Esophagus muscularis mucosa (tissue), 4 donors: Measurements from ENCODE around the gene GMPR2. TPM values are rescaled to one million over a fixed set of nuclear protein-coding genes. Genes with fewer than 3 reads are reported as not detected.

Experiments
- DNase-seq: peaks from one replicate; pipeline ENCODE4 v3.0.0-alpha.2; 2017; ENCODE audit errors: extremely low spot score
- H3K27ac ChIP-seq, 4 donors: fragments of 200-600 bp; sonication (generic); replicated peaks in 1 of 4; 1 replicate in 3 of 4; 2 replicates in 1 of 4; pipeline ENCODE4 v1.5.1; 2016 to 2019; ENCODE audit warnings: mild to moderate bottlenecking in 1 of 4
- H3K27me3 ChIP-seq, 4 donors: fragments of 200-600 bp; sonication (generic); one replicate each; pipeline versions ENCODE4 v1.5.1 to v1.6.0; 2016 to 2019
- H3K36me3 ChIP-seq, 4 donors: fragments of 200-600 bp; sonication (generic); one replicate each; pipeline ENCODE4 v1.5.1; 2016 to 2019
- H3K4me1 ChIP-seq, 4 donors: fragments of 200-600 bp; sonication (generic); one replicate each; pipeline ENCODE4 v1.5.1; 2016 to 2019
- H3K4me3 ChIP-seq, 4 donors: fragments of 200-600 bp; sonication (generic); 1 replicate in 2 of 4; 2 replicates in 2 of 4; pipeline ENCODE4 v1.5.1; 2016 to 2019; ENCODE audit warnings: mild to moderate bottlenecking in 4 of 4, moderate library complexity in 1 of 4
- H3K9me3 ChIP-seq, 4 donors: fragments of 200-600 bp; sonication (generic); 1 replicate in 3 of 4; 2 replicates in 1 of 4; pipeline ENCODE4 v1.5.1; 2016 to 2019
- EP300 ChIP-seq: sonication (generic); formaldehyde crosslinking; IDR thresholded peaks from one replicate; pipeline ENCODE4 v1.6.1; 2017; ENCODE audit warnings: antibody characterized with exemption
- POLR2A ChIP-seq: fragments of 450-650 bp; IDR thresholded peaks from one replicate; pipeline ENCODE4 v1.6.1; 2017; ENCODE audit warnings: antibody characterized with exemption, moderate library complexity, mild to moderate bottlenecking, low read depth
- POLR2AphosphoS5 ChIP-seq, 2 donors: sonication (generic); formaldehyde crosslinking; IDR thresholded peaks; one replicate each; pipeline ENCODE4 v1.6.1; 2017; ENCODE audit warnings: antibody characterized with exemption in 2 of 2
- WGBS: methylation state at CpG from one replicate; pipeline ENCODE4 v1.1.5; 2018; 5-methylcytosine and 5-hydroxymethylcytosine counted together
- intact Hi-C: fragments of 100-400 bp; cut with DNase I; formaldehyde crosslinking; loops from one replicate; pipeline ENCODE4 v1.15.1; 2023
- total RNA-seq, 4 donors: library from RNA; depleted of rRNA; stranded (reverse); fragments of >200 nt; gene quantifications; one replicate each; pipeline versions ENCODE4 v1.1.0 to v1.2.1, GENCODE V29; 2016
- TF ChIP-seq, protein P1 (sequence below), 3 experiments: fragments of 200-600 bp in 2 of 3; fragments of 450-650 bp in 1 of 3; sonication (generic) in 2 of 3; IDR thresholded peaks; one replicate each; pipeline ENCODE4 v1.5.1; 2017 to 2019; ENCODE audit warnings: antibody characterized with exemption in 3 of 3, mild to moderate bottlenecking in 2 of 3, moderate library complexity in 1 of 3

Gene GMPR2
- total RNA-seq, 4 donors from 2014 or later: 43.1 to 53.4 (median 50.5) TPM

DNA sequence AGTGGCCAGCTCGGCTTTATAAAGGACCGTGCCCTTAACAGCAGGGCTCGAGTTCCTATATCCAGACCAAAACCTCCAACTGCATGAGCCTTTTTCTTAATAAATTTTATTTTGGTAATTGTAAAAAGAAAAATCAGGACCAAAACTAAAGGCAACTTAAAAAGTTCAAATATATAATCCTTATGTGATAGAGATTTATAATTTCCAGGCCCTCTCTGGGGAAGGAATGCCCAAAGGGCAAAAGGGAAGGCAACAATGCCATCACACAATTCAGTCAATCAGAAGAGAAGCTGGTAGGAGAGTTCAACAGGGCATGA, 43.7 kb upstream of the GMPR2 start:
- H3K4me1 ChIP-seq: peaks cover 18 to 47% (median 35%) of the 10 kb centered on the region in 4 donors
- WGBS: 8% methylated on average over 3 of the region's 3 CpGs
- intact Hi-C loops: no loop called here
- H3K27ac ChIP-seq: peak overlapping the region; percentile 35 to 89 (median 58)
- no peaks in the 10 kb centered on the region for H3K27me3 ChIP-seq
- peaks cover 45 to 70% (median 62%) of the 10 kb centered on the region in 4 donors for H3K36me3 ChIP-seq
- DNase-seq: no peak
- TF ChIP-seq POLR2AphosphoS5 (IDR thresholded peaks at IDR 0.05) (no peak), POLR2A (no peak), EP300 (no peak)
- TF ChIP-seq, protein P1, sequence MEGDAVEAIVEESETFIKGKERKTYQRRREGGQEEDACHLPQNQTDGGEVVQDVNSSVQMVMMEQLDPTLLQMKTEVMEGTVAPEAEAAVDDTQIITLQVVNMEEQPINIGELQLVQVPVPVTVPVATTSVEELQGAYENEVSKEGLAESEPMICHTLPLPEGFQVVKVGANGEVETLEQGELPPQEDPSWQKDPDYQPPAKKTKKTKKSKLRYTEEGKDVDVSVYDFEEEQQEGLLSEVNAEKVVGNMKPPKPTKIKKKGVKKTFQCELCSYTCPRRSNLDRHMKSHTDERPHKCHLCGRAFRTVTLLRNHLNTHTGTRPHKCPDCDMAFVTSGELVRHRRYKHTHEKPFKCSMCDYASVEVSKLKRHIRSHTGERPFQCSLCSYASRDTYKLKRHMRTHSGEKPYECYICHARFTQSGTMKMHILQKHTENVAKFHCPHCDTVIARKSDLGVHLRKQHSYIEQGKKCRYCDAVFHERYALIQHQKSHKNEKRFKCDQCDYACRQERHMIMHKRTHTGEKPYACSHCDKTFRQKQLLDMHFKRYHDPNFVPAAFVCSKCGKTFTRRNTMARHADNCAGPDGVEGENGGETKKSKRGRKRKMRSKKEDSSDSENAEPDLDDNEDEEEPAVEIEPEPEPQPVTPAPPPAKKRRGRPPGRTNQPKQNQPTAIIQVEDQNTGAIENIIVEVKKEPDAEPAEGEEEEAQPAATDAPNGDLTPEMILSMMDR (IDR thresholded peaks at IDR 0.05): no peak
- peak overlapping the region; percentile 66 to 84 (median 70) for H3K4me3 ChIP-seq
- no peaks in the 10 kb centered on the region for H3K9me3 ChIP-seq

DNA sequence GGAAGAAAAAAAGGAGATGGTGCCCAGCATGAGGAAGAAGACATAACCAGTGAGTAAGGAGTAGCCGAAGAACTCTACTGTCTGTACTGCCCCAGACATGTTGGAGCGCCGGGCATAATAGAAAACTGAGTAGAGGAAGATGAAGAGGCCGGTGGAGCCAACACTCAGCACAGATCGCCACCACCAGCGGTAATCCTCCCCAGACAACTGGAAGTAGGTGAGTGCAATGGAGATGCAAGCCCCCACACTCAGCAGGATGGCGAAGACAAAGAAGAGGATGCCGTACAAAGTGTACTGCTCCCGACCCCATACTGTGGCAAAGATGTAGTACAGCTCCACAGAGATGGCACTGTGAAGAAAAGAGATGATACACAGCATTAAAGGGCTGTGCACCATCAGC, 43.3 kb upstream of the GMPR2 start:
- WGBS: 92% methylated on average over 9 of the region's 9 CpGs
- peaks cover 40 to 65% (median 58%) of the 10 kb centered on the region in 4 donors for H3K36me3 ChIP-seq
- H3K9me3 ChIP-seq: no peaks in the 10 kb centered on the region
- intact Hi-C loops: no loop called here
- TF ChIP-seq POLR2A (no peak), POLR2AphosphoS5 (IDR thresholded peaks at IDR 0.05) (no peak), EP300 (no peak)
- TF ChIP-seq, protein P1 (IDR thresholded peaks at IDR 0.05): no peak
- peak overlapping the region in 3 of 4 donors; percentile 35 to 89 (median 70) for H3K27ac ChIP-seq
- H3K4me1 ChIP-seq: peaks cover 22 to 51% (median 40%) of the 10 kb centered on the region in 4 donors
- no peak for DNase-seq
- H3K27me3 ChIP-seq: no peaks in the 10 kb centered on the region
- H3K4me3 ChIP-seq: no peak overlapping the region

DNA sequence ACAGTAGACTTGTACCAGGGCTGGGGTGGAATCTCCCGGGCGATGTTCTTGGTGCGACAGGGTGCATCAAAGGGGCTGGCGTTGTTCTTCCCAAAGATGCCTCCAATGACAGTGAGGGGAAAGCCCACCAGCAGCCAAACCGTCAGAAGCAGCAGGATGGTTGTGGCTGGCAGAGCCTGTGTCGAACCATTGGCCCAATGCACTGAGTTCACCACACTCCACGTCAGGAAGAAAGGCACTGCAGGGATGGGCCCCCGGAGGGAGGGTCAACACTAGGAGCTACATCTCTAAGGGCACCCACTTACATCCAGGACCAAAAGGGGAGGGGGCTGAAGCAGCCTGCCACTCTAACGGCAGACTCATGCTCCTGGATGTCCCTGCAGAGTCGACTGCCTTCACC, 42.3 kb upstream of the GMPR2 start:
- Histone ChIP-seq H3K4me1 (peaks cover 27 to 58% (median 46%) of the 10 kb centered on the region in 4 donors), H3K27me3 (no peaks in the 10 kb centered on the region), H3K9me3 (no peaks in the 10 kb centered on the region), H3K4me3 (no peak overlapping the region), H3K36me3 (peaks cover 32 to 56% (median 48%) of the 10 kb centered on the region in 4 donors), H3K27ac (no peak overlapping the region)
- 93% methylated on average over 10 of the region's 10 CpGs for WGBS
- no peak for DNase-seq
- TF ChIP-seq POLR2A (no peak), EP300 (no peak)
- TF ChIP-seq, protein P1 (IDR thresholded peaks at IDR 0.05): no peak
- intact Hi-C loops: no loop called here

DNA sequence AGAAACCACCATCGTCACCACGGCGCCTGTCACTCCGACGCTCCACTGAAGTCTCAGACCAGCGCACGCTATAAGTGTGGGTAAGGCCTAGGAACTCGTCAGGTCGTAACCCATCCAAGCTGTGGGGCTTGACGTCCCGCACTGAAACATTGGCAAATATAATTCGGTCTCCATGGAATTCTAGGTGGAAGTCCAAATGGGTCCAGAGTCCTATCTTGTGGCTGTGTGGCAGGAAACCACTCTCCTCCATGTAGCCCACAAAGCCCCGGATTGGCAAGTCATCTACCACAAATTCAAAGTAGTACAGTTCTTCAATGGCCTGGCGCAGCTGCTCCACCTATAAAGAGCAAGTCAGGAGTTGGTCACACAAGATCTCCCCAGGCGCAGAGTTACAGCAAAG, 39.8 kb upstream of the GMPR2 start:
- H3K4me1 ChIP-seq: peaks cover 35 to 67% (median 53%) of the 10 kb centered on the region in 4 donors
- no peaks in the 10 kb centered on the region for H3K27me3 ChIP-seq
- peaks cover 16 to 39% (median 34%) of the 10 kb centered on the region in 4 donors for H3K36me3 ChIP-seq
- 95% methylated on average over 12 of the region's 15 CpGs for WGBS
- DNase-seq: no peak
- intact Hi-C loops: no loop called here
- TF ChIP-seq, protein P1 (IDR thresholded peaks at IDR 0.05): no peak
- H3K27ac ChIP-seq: no peak overlapping the region
- no peaks in the 10 kb centered on the region for H3K9me3 ChIP-seq
- no peak overlapping the region for H3K4me3 ChIP-seq

DNA sequence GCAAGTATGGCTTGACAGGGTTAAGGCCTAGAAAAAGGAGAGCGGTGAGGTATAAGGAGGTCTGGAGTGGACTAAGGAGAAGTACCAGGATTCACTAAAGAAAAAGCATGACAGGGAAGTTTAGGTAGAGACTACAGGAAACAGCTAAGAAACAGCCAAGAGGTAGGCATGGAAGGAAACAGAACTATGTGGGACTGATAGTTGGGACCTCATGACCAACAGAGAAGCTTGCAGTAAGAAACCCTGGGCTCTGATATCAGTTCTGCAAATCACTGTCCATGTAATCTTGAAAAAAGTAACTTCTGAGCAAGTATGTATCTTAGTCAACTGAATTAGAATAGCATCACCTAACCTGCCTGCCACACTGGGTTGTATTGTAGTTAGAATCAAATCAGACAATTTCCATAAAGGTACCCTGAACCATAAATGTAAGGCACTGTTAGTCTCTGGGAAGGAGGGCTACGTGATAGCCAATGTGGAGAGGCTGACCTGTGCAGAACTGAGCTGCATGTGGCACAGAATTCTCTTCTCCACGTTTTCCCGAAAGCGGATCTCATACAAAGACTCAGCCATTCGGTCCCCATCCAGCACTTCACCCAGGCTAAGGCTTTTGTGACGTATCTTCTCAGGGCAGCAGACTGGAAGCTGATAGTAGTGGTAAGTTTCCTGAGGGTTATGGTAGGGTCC, 38.4 kb upstream of the GMPR2 start:
- DNase-seq: no peak
- H3K27me3 ChIP-seq: no peaks in the 10 kb centered on the region

More for the DNA sequence above, 38.4 kb upstream of the GMPR2 start:
- Histone ChIP-seq H3K36me3 (peaks cover 16 to 38% (median 34%) of the 10 kb centered on the region in 4 donors), H3K4me1 (peaks cover 33 to 66% (median 49%) of the 10 kb centered on the region in 4 donors), H3K27ac (peak overlapping the region; percentile 95 to 98 (median 96)), H3K9me3 (no peaks in the 10 kb centered on the region), H3K4me3 (peak overlapping the region; percentile 82 to 89 (median 84))
- intact Hi-C loops: loop anchor here (2.0 kb wide), 1 partner anchor 18 kb away; the partner anchor contains the start of gene CHMP4A
- WGBS: 92% methylated on average over 4 of the region's 7 CpGs
- no peak for TF ChIP-seq EP300
- TF ChIP-seq, protein P1 (IDR thresholded peaks at IDR 0.05): no peak
- no peak for TF ChIP-seq POLR2AphosphoS5 (IDR thresholded peaks at IDR 0.05)
- TF ChIP-seq POLR2A: no peak
